HL-60 (cell line): ENCODE measurements around the gene GDI1.

ENCODE experiments used
- GABPA ChIP-seq: IDR thresholded peaks from 2 replicates; pipeline ENCODE4 v1.6.1; 2012; ENCODE audit warnings: low read depth
- POLR2AphosphoS5 ChIP-seq: IDR thresholded peaks from 2 replicates; pipeline ENCODE4 v1.6.1; 2012; ENCODE audit warnings: low read depth
- TF ChIP-seq, protein P1 (sequence below): IDR thresholded peaks from one replicate; pipeline ENCODE4 v1.5.1; 2011; ENCODE audit warnings: low read length, control low read depth, inconsistent platforms; ENCODE audit not compliant: insufficient read depth

- TF ChIP-seq POLR2AphosphoS5 (no peak), GABPA (no peak)
- TF ChIP-seq, protein P1, sequence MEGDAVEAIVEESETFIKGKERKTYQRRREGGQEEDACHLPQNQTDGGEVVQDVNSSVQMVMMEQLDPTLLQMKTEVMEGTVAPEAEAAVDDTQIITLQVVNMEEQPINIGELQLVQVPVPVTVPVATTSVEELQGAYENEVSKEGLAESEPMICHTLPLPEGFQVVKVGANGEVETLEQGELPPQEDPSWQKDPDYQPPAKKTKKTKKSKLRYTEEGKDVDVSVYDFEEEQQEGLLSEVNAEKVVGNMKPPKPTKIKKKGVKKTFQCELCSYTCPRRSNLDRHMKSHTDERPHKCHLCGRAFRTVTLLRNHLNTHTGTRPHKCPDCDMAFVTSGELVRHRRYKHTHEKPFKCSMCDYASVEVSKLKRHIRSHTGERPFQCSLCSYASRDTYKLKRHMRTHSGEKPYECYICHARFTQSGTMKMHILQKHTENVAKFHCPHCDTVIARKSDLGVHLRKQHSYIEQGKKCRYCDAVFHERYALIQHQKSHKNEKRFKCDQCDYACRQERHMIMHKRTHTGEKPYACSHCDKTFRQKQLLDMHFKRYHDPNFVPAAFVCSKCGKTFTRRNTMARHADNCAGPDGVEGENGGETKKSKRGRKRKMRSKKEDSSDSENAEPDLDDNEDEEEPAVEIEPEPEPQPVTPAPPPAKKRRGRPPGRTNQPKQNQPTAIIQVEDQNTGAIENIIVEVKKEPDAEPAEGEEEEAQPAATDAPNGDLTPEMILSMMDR, result no peak
Observed at GRCh38 chrX:154440623-154441357, 3.8 kb downstream of the GDI1 start.
